GM19372 (cell line): ENCODE measurements around the gene ADA.

Experiments used
- ATAC-seq: cut with Tn5 transposase; IDR thresholded peaks from one replicate; pipeline ENCODE4 v1.9.1; 2021; ENCODE audit warnings: mild to moderate bottlenecking, low read depth, moderate library complexity; ENCODE audit not compliant: unreplicated experiment

Gene ADA

GRCh38 chr20:44586289-44586911 lies 65.1 kb downstream of the ADA start:
- peak; percentile 63 for ATAC-seq

GRCh38 chr20:44585057-44585963 lies 66.2 kb downstream of the ADA start:
- ATAC-seq, result no peak

GRCh38 chr20:44584162-44584561 lies 67.3 kb downstream of the ADA start:
- no peak for ATAC-seq

- no peak for ATAC-seq
Measured at GRCh38 chr20:44583157-44583556, 68.3 kb downstream of the ADA start.

- ATAC-seq, result no peak
Measured at GRCh38 chr20:44582311-44583025, 69.0 kb downstream of the ADA start, which contains the start of gene PKIG. TSS of gene PKIG (plus strand) at chr20:44582579. CDS start at chr20:44614557, 31,978 bp downstream.

GRCh38 chr20:44581515-44581914 lies 70.0 kb downstream of the ADA start:
- ATAC-seq, result no peak

GRCh38 chr20:44580581-44581268 lies 70.8 kb downstream of the ADA start:
- no peak for ATAC-seq

GRCh38 chr20:44579313-44580081 lies 72.0 kb downstream of the ADA start:
- no peak for ATAC-seq

- no peak for ATAC-seq
Measured at GRCh38 chr20:44576297-44576696, 75.2 kb downstream of the ADA start.

GRCh38 chr20:44574372-44574771 lies 77.1 kb downstream of the ADA start:
- no peak for ATAC-seq

GRCh38 chr20:44573501-44573869 lies 78.0 kb downstream of the ADA start:
- no peak for ATAC-seq

- no peak for ATAC-seq
Measured at GRCh38 chr20:44572551-44573500, 78.7 kb downstream of the ADA start.

GRCh38 chr20:44571362-44571988 lies 80.0 kb downstream of the ADA start:
- no peak for ATAC-seq

GRCh38 chr20:44570367-44570766 lies 81.1 kb downstream of the ADA start:
- no peak for ATAC-seq
